HepG2 (cell line): ENCODE results near the gene KLF13. TPM values are rescaled to one million over a fixed set of nuclear protein-coding genes. Genes with fewer than 3 reads are reported as not detected.

Experiments used
- JUNB ChIP-seq: sonication (generic); formaldehyde crosslinking; IDR thresholded peaks from 2 replicates; pipeline ENCODE4 v1.8.0; 2022; ENCODE audit warnings: missing genetic modification reagents, mild to moderate bottlenecking, borderline replicate concordance
- PPARG ChIP-seq: conservative IDR thresholded peaks from 2 replicates; pipeline ENCODE4 v1.6.1; 2016; ENCODE audit warnings: missing biosample characterization, missing genetic modification reagents
- SAP130 ChIP-seq: IDR thresholded peaks from 2 replicates; pipeline ENCODE4 v1.6.1; 2016; ENCODE audit warnings: low read depth
- TEAD2 ChIP-seq: sonication (generic); formaldehyde crosslinking; IDR thresholded peaks from 2 replicates; pipeline ENCODE4 v1.9.0; 2021; ENCODE audit warnings: missing genetic modification reagents
- THAP11 ChIP-seq: IDR thresholded peaks from 2 replicates; pipeline ENCODE4 v1.6.1; 2016; ENCODE audit warnings: missing biosample characterization, missing genetic modification reagents
- ZNF563 ChIP-seq: sonication (generic); formaldehyde crosslinking; IDR thresholded peaks from 2 replicates; pipeline ENCODE4 v1.8.0; 2022; ENCODE audit warnings: mild to moderate bottlenecking, moderate library complexity, missing genetic modification reagents
- ZSCAN21 ChIP-seq: sonication (generic); formaldehyde crosslinking; IDR thresholded peaks from 2 replicates; pipeline ENCODE4 v1.8.0; 2022; ENCODE audit warnings: mild to moderate bottlenecking, missing genetic modification reagents, moderate library complexity, borderline replicate concordance
- polyA plus RNA-seq, 8 experiments: library from polyadenylated mRNA; depleted of rRNA in 3 of 8; stranded (reverse) in 7 of 8; unstranded in 1 of 8; fragments of >200 nt; fragmentation: Illumina TruSeq in 4 of 8; extraction: Trizol in 4 of 8; gene quantifications; 2 replicates each; pipeline versions ENCODE4 v1.2.1 to v1.2.3, GENCODE V29; 2011 to 2016; ENCODE audit warnings: low read depth in 4 of 8, missing spikeins in 1 of 8, mixed read lengths in 1 of 8; ENCODE audit not compliant: insufficient read depth in 1 of 8
- total RNA-seq, 5 experiments: library from RNA; depleted of rRNA; stranded (reverse); fragments of >200 nt; fragmentation: Illumina TruSeq; extraction: Trizol; gene quantifications; 2 replicates each; pipeline ENCODE4 v1.2.3, GENCODE V29; 2016; ENCODE audit warnings: low read depth in 1 of 5
- TF ChIP-seq, protein P1 (sequence below): conservative IDR thresholded peaks from 2 replicates; pipeline ENCODE4 v1.6.1; 2018; ENCODE audit warnings: missing genetic modification reagents
- TF ChIP-seq, protein P2 (sequence below): sonication (generic); formaldehyde crosslinking; IDR thresholded peaks from 2 replicates; pipeline ENCODE4 v1.5.0; 2020; ENCODE audit warnings: missing genetic modification reagents
- TF ChIP-seq, protein P3 (sequence below): sonication (generic); formaldehyde crosslinking; IDR thresholded peaks from 2 replicates; pipeline ENCODE4 v1.9.0; 2021; ENCODE audit warnings: missing genetic modification reagents, mild to moderate bottlenecking, borderline replicate concordance
- TF ChIP-seq, protein P4 (sequence below): sonication (generic); formaldehyde crosslinking; IDR thresholded peaks from 2 replicates; pipeline ENCODE4 v1.4.0; 2020; ENCODE audit warnings: missing genetic modification reagents; ENCODE audit errors: not compliant biosample characterization
- TF ChIP-seq, protein P5 (sequence below): sonication (generic); formaldehyde crosslinking; IDR thresholded peaks from 2 replicates; pipeline ENCODE4 v1.4.0; 2020; ENCODE audit warnings: missing genetic modification reagents
- TF ChIP-seq, protein P6 (sequence below): sonication (generic); formaldehyde crosslinking; IDR thresholded peaks from 2 replicates; pipeline ENCODE4 v1.5.0; 2020; ENCODE audit warnings: mild to moderate bottlenecking, missing genetic modification reagents, borderline replicate concordance

Gene KLF13
- total and polyA plus RNA-seq, 2 of the 13 experiments (the other 11 are each of a cell fraction or from before 2014, with no cell fraction given), result 16.8 to 25.1 TPM

DNA sequence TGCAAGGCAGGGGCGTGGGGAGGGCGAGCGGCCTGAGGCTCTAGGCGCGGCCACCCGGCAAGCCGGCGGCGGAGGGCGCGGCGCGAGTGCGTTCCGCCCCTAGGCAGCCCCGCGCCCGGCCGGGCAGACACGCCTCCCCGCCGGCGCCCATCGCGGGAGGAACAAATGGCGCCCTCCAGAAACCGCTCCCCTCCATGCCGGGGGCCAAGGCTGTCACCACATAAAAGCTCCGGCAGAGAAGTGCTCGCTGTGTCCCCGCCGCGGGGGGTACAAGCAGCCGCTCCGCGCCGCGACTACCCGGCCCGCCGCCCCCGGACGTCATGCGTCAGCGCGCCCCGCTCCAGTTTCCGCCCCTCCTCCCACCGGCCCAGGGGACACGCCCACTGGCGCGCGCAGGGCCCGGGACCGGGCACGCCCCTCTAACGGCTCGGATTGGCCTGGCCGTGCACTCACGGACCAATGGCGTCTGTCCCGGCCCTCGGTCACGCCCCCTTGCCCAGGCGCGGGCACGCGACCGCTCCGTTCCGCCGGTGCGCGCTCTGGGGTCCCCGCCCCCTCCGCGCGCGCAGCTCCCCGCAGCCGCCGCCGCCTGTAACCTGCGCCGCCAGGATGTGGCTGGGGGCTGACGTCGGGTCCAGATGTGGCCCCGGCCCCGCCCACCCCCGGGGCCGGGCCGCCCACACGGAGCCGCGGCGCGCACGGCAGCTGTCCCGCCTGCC is at the start of gene KLF13 (continued):
- TF ChIP-seq, protein P1, sequence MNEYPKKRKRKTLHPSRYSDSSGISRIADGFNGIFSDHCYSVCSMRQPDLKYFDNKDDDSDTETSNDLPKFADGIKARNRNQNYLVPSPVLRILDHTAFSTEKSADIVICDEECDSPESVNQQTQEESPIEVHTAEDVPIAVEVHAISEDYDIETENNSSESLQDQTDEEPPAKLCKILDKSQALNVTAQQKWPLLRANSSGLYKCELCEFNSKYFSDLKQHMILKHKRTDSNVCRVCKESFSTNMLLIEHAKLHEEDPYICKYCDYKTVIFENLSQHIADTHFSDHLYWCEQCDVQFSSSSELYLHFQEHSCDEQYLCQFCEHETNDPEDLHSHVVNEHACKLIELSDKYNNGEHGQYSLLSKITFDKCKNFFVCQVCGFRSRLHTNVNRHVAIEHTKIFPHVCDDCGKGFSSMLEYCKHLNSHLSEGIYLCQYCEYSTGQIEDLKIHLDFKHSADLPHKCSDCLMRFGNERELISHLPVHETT (CRISPR knock-in tag), result peak; percentile 49; the same call in 1 of the 2 replicates
- TF ChIP-seq, protein P2, sequence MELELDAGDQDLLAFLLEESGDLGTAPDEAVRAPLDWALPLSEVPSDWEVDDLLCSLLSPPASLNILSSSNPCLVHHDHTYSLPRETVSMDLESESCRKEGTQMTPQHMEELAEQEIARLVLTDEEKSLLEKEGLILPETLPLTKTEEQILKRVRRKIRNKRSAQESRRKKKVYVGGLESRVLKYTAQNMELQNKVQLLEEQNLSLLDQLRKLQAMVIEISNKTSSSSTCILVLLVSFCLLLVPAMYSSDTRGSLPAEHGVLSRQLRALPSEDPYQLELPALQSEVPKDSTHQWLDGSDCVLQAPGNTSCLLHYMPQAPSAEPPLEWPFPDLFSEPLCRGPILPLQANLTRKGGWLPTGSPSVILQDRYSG (CRISPR knock-in tag), result 0 out of 2 replicates have a peak, but pooled peaks have one; percentile 26
- peak; percentile 78; the same call in 1 of the 2 replicates for TF ChIP-seq ZSCAN21
- TF ChIP-seq THAP11 (CRISPR knock-in tag), result peak; percentile 56
- TF ChIP-seq, protein P3, sequence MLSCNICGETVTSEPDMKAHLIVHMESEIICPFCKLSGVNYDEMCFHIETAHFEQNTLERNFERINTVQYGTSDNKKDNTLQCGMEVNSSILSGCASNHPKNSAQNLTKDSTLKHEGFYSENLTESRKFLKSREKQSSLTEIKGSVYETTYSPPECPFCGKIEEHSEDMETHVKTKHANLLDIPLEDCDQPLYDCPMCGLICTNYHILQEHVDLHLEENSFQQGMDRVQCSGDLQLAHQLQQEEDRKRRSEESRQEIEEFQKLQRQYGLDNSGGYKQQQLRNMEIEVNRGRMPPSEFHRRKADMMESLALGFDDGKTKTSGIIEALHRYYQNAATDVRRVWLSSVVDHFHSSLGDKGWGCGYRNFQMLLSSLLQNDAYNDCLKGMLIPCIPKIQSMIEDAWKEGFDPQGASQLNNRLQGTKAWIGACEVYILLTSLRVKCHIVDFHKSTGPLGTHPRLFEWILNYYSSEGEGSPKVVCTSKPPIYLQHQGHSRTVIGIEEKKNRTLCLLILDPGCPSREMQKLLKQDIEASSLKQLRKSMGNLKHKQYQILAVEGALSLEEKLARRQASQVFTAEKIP (CRISPR knock-in tag), result no peak
- TF ChIP-seq, protein P4, sequence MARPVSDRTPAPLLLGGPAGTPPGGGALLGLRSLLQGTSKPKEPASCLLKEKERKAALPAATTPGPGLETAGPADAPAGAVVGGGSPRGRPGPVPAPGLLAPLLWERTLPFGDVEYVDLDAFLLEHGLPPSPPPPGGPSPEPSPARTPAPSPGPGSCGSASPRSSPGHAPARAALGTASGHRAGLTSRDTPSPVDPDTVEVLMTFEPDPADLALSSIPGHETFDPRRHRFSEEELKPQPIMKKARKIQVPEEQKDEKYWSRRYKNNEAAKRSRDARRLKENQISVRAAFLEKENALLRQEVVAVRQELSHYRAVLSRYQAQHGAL (CRISPR knock-in tag), result no peak
- peak; percentile 74 for TF ChIP-seq SAP130 (CRISPR knock-in tag)
- no peak for TF ChIP-seq PPARG (CRISPR knock-in tag)
- TF ChIP-seq ZNF563, result peak; percentile 43; the same call in 1 of the 2 replicates
- TF ChIP-seq, protein P5, sequence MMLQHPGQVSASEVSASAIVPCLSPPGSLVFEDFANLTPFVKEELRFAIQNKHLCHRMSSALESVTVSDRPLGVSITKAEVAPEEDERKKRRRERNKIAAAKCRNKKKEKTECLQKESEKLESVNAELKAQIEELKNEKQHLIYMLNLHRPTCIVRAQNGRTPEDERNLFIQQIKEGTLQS (CRISPR knock-in tag), result no peak
- TF ChIP-seq JUNB (CRISPR knock-in tag), result no peak
- TF ChIP-seq TEAD2, result no peak
- TF ChIP-seq, protein P6, sequence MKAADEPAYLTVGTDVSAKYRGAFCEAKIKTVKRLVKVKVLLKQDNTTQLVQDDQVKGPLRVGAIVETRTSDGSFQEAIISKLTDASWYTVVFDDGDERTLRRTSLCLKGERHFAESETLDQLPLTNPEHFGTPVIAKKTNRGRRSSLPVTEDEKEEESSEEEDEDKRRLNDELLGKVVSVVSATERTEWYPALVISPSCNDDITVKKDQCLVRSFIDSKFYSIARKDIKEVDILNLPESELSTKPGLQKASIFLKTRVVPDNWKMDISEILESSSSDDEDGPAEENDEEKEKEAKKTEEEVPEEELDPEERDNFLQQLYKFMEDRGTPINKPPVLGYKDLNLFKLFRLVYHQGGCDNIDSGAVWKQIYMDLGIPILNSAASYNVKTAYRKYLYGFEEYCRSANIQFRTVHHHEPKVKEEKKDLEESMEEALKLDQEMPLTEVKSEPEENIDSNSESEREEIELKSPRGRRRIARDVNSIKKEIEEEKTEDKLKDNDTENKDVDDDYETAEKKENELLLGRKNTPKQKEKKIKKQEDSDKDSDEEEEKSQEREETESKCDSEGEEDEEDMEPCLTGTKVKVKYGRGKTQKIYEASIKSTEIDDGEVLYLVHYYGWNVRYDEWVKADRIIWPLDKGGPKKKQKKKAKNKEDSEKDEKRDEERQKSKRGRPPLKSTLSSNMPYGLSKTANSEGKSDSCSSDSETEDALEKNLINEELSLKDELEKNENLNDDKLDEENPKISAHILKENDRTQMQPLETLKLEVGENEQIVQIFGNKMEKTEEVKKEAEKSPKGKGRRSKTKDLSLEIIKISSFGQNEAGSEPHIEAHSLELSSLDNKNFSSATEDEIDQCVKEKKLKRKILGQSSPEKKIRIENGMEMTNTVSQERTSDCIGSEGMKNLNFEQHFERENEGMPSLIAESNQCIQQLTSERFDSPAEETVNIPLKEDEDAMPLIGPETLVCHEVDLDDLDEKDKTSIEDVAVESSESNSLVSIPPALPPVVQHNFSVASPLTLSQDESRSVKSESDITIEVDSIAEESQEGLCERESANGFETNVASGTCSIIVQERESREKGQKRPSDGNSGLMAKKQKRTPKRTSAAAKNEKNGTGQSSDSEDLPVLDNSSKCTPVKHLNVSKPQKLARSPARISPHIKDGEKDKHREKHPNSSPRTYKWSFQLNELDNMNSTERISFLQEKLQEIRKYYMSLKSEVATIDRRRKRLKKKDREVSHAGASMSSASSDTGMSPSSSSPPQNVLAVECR (CRISPR knock-in tag), result peak; percentile 78; the same call in 1 of the 2 replicates
